Measurements from ENCODE around the gene CAMKMT.

The CAMKMT gene

GRCh38 chr2:44572196-44572900 is 210.6 kb downstream of the CAMKMT start:
- no peaks in the 10 kb centered on the region for H3K79me1 ChIP-seq (ENCODE audit: low read length)
- H3K23ac ChIP-seq (ENCODE audit: low read length): no peak overlapping the region
- no peaks in the 10 kb centered on the region for H3K79me2 ChIP-seq (ENCODE audit: control insufficient read depth, insufficient read depth, low read length, poor library complexity)
- no CpG with 5 or more reads among the region's 8 CpGs for WGBS (ENCODE audit: extremely low coverage, insufficient coverage, insufficient read length)
- peak in 1 of 2 donors; percentile 32 for DNase-seq
- no peak overlapping the region for H4K91ac ChIP-seq (ENCODE audit: low read depth, low read length)
- no peak overlapping the region for H3K14ac ChIP-seq (ENCODE audit: low read length)
- no peak overlapping the region for H3K18ac ChIP-seq (ENCODE audit: low read length)
- no peak overlapping the region for H2BK12ac ChIP-seq (ENCODE audit: low read length)
- no peaks in the 10 kb centered on the region for H3K27me3 ChIP-seq (ENCODE audit: insufficient read depth, low read length)
- no peaks in the 10 kb centered on the region for H3K36me3 ChIP-seq (ENCODE audit: control insufficient read depth in 1 of 2, insufficient read depth in 2 of 2, low read length in 2 of 2)
- H3K9ac ChIP-seq (ENCODE audit: low read length): no peak overlapping the region
- no peak overlapping the region for H4K12ac ChIP-seq (ENCODE audit: low read depth, low read length)
- no peak overlapping the region for H2BK5ac ChIP-seq (ENCODE audit: low read depth, low read length, poor library complexity)
- no peaks in the 10 kb centered on the region for H3K9me3 ChIP-seq (ENCODE audit: insufficient read depth, low read depth, low read length)
- H2BK120ac ChIP-seq (ENCODE audit: insufficient read depth, low read length, poor library complexity): no peak overlapping the region
- H3K4ac ChIP-seq (ENCODE audit: low read depth, low read length): no peak overlapping the region
- H2AFZ ChIP-seq (ENCODE audit: insufficient read depth, low read length, poor library complexity): no peak overlapping the region
- no peak overlapping the region for H3K27ac ChIP-seq (ENCODE audit: low read depth, low read length)
- H3K4me1 ChIP-seq (ENCODE audit: control insufficient read depth in 1 of 2, insufficient read depth in 2 of 2, low read length in 2 of 2): no peaks in the 10 kb centered on the region
- no peak overlapping the region for H4K8ac ChIP-seq (ENCODE audit: low read depth, low read length)
- H3K4me2 ChIP-seq (ENCODE audit: low read length): no peak overlapping the region
- H2AK5ac ChIP-seq (ENCODE audit: low read length): no peak overlapping the region
- H3K4me3 ChIP-seq (ENCODE audit: low read depth, low read length): no peak overlapping the region

- H3K27me3 ChIP-seq (ENCODE audit: insufficient read depth, low read length): no peaks in the 10 kb centered on the region
- H2AFZ ChIP-seq (ENCODE audit: insufficient read depth, low read length, poor library complexity): no peak overlapping the region
- no peak overlapping the region for H4K12ac ChIP-seq (ENCODE audit: low read depth, low read length)
- no peak overlapping the region for H3K18ac ChIP-seq (ENCODE audit: low read length)
- H2AK5ac ChIP-seq (ENCODE audit: low read length): no peak overlapping the region
- H3K23ac ChIP-seq (ENCODE audit: low read length): no peak overlapping the region
- H3K9me3 ChIP-seq (ENCODE audit: insufficient read depth, low read depth, low read length): no peaks in the 10 kb centered on the region
- H3K79me1 ChIP-seq (ENCODE audit: low read length): no peaks in the 10 kb centered on the region
- no peak overlapping the region for H3K4ac ChIP-seq (ENCODE audit: low read depth, low read length)
- no peaks in the 10 kb centered on the region for H3K79me2 ChIP-seq (ENCODE audit: control insufficient read depth, insufficient read depth, low read length, poor library complexity)
- H3K4me1 ChIP-seq (ENCODE audit: control insufficient read depth in 1 of 2, insufficient read depth in 2 of 2, low read length in 2 of 2): no peaks in the 10 kb centered on the region
- no peak overlapping the region for H3K27ac ChIP-seq (ENCODE audit: low read depth, low read length)
- H3K14ac ChIP-seq (ENCODE audit: low read length): no peak overlapping the region
- H3K36me3 ChIP-seq (ENCODE audit: control insufficient read depth in 1 of 2, insufficient read depth in 2 of 2, low read length in 2 of 2): no peaks in the 10 kb centered on the region
- no peak overlapping the region for H3K9ac ChIP-seq (ENCODE audit: low read length)
- no peak for DNase-seq
- no peak overlapping the region for H2BK5ac ChIP-seq (ENCODE audit: low read depth, low read length, poor library complexity)
- no peak overlapping the region for H3K4me3 ChIP-seq (ENCODE audit: low read depth, low read length)
- H2BK120ac ChIP-seq (ENCODE audit: insufficient read depth, low read length, poor library complexity): no peak overlapping the region
- no peak overlapping the region for H3K4me2 ChIP-seq (ENCODE audit: low read length)
- no peak overlapping the region for H4K91ac ChIP-seq (ENCODE audit: low read depth, low read length)
- no peak overlapping the region for H2BK12ac ChIP-seq (ENCODE audit: low read length)
- H4K8ac ChIP-seq (ENCODE audit: low read depth, low read length): no peak overlapping the region
- 100% methylated on average over 1 of the region's 5 CpGs for WGBS (ENCODE audit: extremely low coverage, insufficient coverage, insufficient read length)
These were observed 212.2 kb downstream of the CAMKMT start for GRCh38 chr2:44573996-44574395.

DNA sequence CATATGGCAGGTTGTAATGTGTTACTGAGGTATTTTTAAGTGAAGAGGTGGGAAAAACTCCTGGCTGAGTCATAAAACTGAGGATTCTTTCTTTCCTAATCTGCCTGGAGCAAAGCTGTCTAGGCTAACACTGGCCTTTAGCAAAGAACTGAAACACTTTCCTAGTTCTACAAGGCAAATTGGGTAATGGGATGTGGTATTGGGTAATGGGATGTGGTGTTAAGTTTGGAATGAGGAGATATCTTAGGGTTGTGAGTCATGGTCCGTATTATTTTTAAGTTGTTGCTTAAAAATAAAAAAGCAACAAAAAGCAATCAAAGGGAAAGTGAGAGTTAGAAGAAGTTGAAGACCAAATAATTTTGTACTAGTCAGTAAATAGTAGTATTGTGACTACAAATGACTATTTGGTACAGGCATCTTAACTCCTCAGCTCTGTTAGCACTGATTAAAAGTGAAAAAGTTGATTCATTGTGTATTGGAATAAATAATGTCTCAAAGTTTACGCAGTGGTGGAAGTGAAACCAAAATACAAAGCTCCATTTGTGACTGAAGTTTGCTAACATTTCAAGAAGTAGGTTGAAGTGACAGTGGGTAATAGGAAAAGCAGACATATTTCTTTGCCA is 216.8 kb downstream of the CAMKMT start:
- no peak overlapping the region for H3K14ac ChIP-seq (ENCODE audit: low read length)
- H3K4ac ChIP-seq (ENCODE audit: low read depth, low read length): no peak overlapping the region
- no peak overlapping the region for H3K4me2 ChIP-seq (ENCODE audit: low read length)
- no peak overlapping the region for H2BK5ac ChIP-seq (ENCODE audit: low read depth, low read length, poor library complexity)
- H4K91ac ChIP-seq (ENCODE audit: low read depth, low read length): no peak overlapping the region
- no peak overlapping the region for H3K27ac ChIP-seq (ENCODE audit: low read depth, low read length)
- no peak overlapping the region for H4K8ac ChIP-seq (ENCODE audit: low read depth, low read length)
- H3K36me3 ChIP-seq (ENCODE audit: control insufficient read depth in 1 of 2, insufficient read depth in 2 of 2, low read length in 2 of 2): no peaks in the 10 kb centered on the region
- H3K4me3 ChIP-seq (ENCODE audit: low read depth, low read length): no peak overlapping the region
- no peak overlapping the region for H4K12ac ChIP-seq (ENCODE audit: low read depth, low read length)
- H2BK120ac ChIP-seq (ENCODE audit: insufficient read depth, low read length, poor library complexity): no peak overlapping the region
- no peaks in the 10 kb centered on the region for H3K79me2 ChIP-seq (ENCODE audit: control insufficient read depth, insufficient read depth, low read length, poor library complexity)
- peaks cover 2 to 6% of the 10 kb centered on the region in 2 experiments for H3K4me1 ChIP-seq (ENCODE audit: control insufficient read depth in 1 of 2, insufficient read depth in 2 of 2, low read length in 2 of 2)
- 100% methylated on average over 1 of the region's 2 CpGs for WGBS (ENCODE audit: extremely low coverage, insufficient coverage, insufficient read length)
- peak; percentile 79 to 95 for DNase-seq
- no peaks in the 10 kb centered on the region for H3K27me3 ChIP-seq (ENCODE audit: insufficient read depth, low read length)
- no peak overlapping the region for H2AK5ac ChIP-seq (ENCODE audit: low read length)
- H3K18ac ChIP-seq (ENCODE audit: low read length): no peak overlapping the region
- H2AFZ ChIP-seq (ENCODE audit: insufficient read depth, low read length, poor library complexity): no peak overlapping the region
- no peak overlapping the region for H2BK12ac ChIP-seq (ENCODE audit: low read length)
- H3K79me1 ChIP-seq (ENCODE audit: low read length): no peaks in the 10 kb centered on the region
- H3K23ac ChIP-seq (ENCODE audit: low read length): no peak overlapping the region
- H3K9ac ChIP-seq (ENCODE audit: low read length): no peak overlapping the region
- no peaks in the 10 kb centered on the region for H3K9me3 ChIP-seq (ENCODE audit: insufficient read depth, low read depth, low read length)

DNA sequence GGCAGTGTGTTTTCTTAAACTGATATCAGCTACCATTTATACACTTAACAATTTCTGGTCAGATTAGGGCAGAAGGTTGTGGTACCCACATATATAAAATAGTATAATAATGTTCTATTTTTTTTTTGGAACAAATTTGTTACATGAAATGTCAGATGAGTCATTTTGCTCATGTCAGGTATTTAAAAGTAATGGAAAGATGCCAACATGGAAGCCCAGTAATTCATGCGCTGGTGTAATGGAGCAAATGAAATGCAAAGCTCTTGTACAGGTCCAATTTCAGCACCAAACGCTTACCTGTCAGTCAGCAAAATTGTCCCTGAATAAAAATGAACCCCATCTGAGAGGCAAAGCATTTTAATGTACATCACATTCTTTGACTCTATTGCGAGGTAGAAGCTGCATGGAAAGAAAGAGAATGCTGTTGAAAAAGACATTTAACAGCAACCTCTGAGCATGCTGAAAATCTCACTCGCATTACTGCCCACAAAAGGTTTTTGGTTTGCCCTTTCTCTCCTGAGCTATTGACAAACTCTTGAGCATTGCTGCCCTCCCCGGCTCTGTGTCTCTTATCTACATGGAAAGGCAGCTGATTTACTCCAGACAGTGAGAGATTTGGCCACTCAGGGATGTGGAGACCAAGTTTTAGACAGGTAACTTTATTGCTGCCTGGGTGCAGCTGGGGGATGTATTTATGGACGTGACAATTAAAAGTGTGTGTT is 217.5 kb downstream of the CAMKMT start:
- WGBS (ENCODE audit: extremely low coverage, insufficient coverage, insufficient read length): no CpG with 5 or more reads among the region's 6 CpGs

More for the DNA sequence above, 217.5 kb downstream of the CAMKMT start:
- H3K27ac ChIP-seq (ENCODE audit: low read depth, low read length): no peak overlapping the region
- H3K4ac ChIP-seq (ENCODE audit: low read depth, low read length): no peak overlapping the region
- H3K4me1 ChIP-seq (ENCODE audit: control insufficient read depth in 1 of 2, insufficient read depth in 2 of 2, low read length in 2 of 2): peaks cover 2 to 6% of the 10 kb centered on the region in 2 experiments
- no peak overlapping the region for H3K4me3 ChIP-seq (ENCODE audit: low read depth, low read length)
- H3K79me1 ChIP-seq (ENCODE audit: low read length): no peaks in the 10 kb centered on the region
- H2BK5ac ChIP-seq (ENCODE audit: low read depth, low read length, poor library complexity): no peak overlapping the region
- H2AFZ ChIP-seq (ENCODE audit: insufficient read depth, low read length, poor library complexity): no peak overlapping the region
- no peaks in the 10 kb centered on the region for H3K27me3 ChIP-seq (ENCODE audit: insufficient read depth, low read length)
- H3K79me2 ChIP-seq (ENCODE audit: control insufficient read depth, insufficient read depth, low read length, poor library complexity): no peaks in the 10 kb centered on the region
- no peak overlapping the region for H3K23ac ChIP-seq (ENCODE audit: low read length)
- no peak overlapping the region for H3K9ac ChIP-seq (ENCODE audit: low read length)
- no peak overlapping the region for H4K91ac ChIP-seq (ENCODE audit: low read depth, low read length)
- no peak overlapping the region for H4K12ac ChIP-seq (ENCODE audit: low read depth, low read length)
- H4K8ac ChIP-seq (ENCODE audit: low read depth, low read length): no peak overlapping the region
- DNase-seq: peak in 1 of 2 donors; percentile 16
- no peak overlapping the region for H3K18ac ChIP-seq (ENCODE audit: low read length)
- H3K36me3 ChIP-seq (ENCODE audit: control insufficient read depth in 1 of 2, insufficient read depth in 2 of 2, low read length in 2 of 2): no peaks in the 10 kb centered on the region
- no peak overlapping the region for H2AK5ac ChIP-seq (ENCODE audit: low read length)
- no peak overlapping the region for H3K14ac ChIP-seq (ENCODE audit: low read length)
- no peaks in the 10 kb centered on the region for H3K9me3 ChIP-seq (ENCODE audit: insufficient read depth, low read depth, low read length)
- H3K4me2 ChIP-seq (ENCODE audit: low read length): no peak overlapping the region
- peak overlapping the region; percentile 31 for H2BK12ac ChIP-seq (ENCODE audit: low read length)
- no peak overlapping the region for H2BK120ac ChIP-seq (ENCODE audit: insufficient read depth, low read length, poor library complexity)

All from trophoblast cell (in vitro differentiated cells and primary cell).